Adipocyte (in vitro differentiated cells): ENCODE measurements around the gene FGF22.
"Not testable (repeated sequence)": the region's sequence is repeated elsewhere in the genome, so short reads cannot be mapped to it uniquely, and the experiment has no call there.

ENCODE experiments used
- DNase-seq: peaks from one replicate; pipeline ENCODE4 v3.0.0-alpha.2; 2015; ENCODE audit warnings: low read depth
- H3K27me3 ChIP-seq: replicated peaks from 2 replicates; pipeline ENCODE4 v1.7.0; 2013; ENCODE audit warnings: mild to moderate bottlenecking, low read length, moderate library complexity; ENCODE audit not compliant: control insufficient read depth, insufficient read depth
- H3K36me3 ChIP-seq: 2 replicates; pipeline ENCODE4 v1.7.0; 2013; ENCODE audit warnings: low read length, mild to moderate bottlenecking, moderate library complexity; ENCODE audit not compliant: control insufficient read depth, insufficient read depth, severe bottlenecking
- H3K4me1 ChIP-seq: 2 replicates; pipeline ENCODE4 v1.7.0; 2013; ENCODE audit warnings: mild to moderate bottlenecking, low read length, moderate library complexity; ENCODE audit not compliant: control insufficient read depth, insufficient read depth
- H3K4me3 ChIP-seq: 2 replicates; pipeline ENCODE4 v1.7.0; 2013; ENCODE audit warnings: mild to moderate bottlenecking, low read length, moderate library complexity
- H3K9ac ChIP-seq: 2 replicates; pipeline ENCODE4 v1.7.0; 2013; ENCODE audit warnings: mild to moderate bottlenecking, low read length, moderate library complexity
- H3K9me3 ChIP-seq: 2 replicates; pipeline ENCODE4 v1.7.0; 2013; ENCODE audit warnings: mild to moderate bottlenecking, low read length, moderate library complexity; ENCODE audit not compliant: control insufficient read depth

FGF22 gene

GRCh38 chr19:597406-598315, 42.0 kb upstream of the FGF22 start:
- H3K4me3 ChIP-seq = no peak overlapping the region
- no peaks in the 10 kb centered on the region for H3K4me1 ChIP-seq
- DNase-seq = no peak
- peaks cover 4% of the 10 kb centered on the region for H3K9me3 ChIP-seq
- H3K9ac ChIP-seq = no peak overlapping the region
- no peaks in the 10 kb centered on the region for H3K36me3 ChIP-seq
- H3K27me3 ChIP-seq = peaks cover 13% of the 10 kb centered on the region

GRCh38 chr19:601310-601709, 38.4 kb upstream of the FGF22 start:
- Histone ChIP-seq H3K4me3 (no peak overlapping the region), H3K36me3 (no peaks in the 10 kb centered on the region), H3K27me3 (peaks cover 10% of the 10 kb centered on the region), H3K9ac (no peak overlapping the region), H3K4me1 (no peaks in the 10 kb centered on the region), H3K9me3 (peaks cover 4% of the 10 kb centered on the region)
- no peak for DNase-seq

- Histone ChIP-seq H3K36me3 (no peaks in the 10 kb centered on the region), H3K9me3 (peaks cover 4% of the 10 kb centered on the region), H3K27me3 (peaks cover 5% of the 10 kb centered on the region), H3K4me1 (no peaks in the 10 kb centered on the region), H3K9ac (no peak overlapping the region), H3K4me3 (no peak overlapping the region)
- DNase-seq = no peak
Measured at GRCh38 chr19:601790-602189, 37.9 kb upstream of the FGF22 start.

- no peak for DNase-seq
- Histone ChIP-seq H3K27me3 (no peaks in the 10 kb centered on the region), H3K9me3 (peaks cover 4% of the 10 kb centered on the region), H3K9ac (no peak overlapping the region), H3K36me3 (no peaks in the 10 kb centered on the region), H3K4me3 (no peak overlapping the region), H3K4me1 (no peaks in the 10 kb centered on the region)
Measured at GRCh38 chr19:602391-603301, 37.0 kb upstream of the FGF22 start.

- not testable (repeated sequence) for H3K9me3 ChIP-seq, H3K4me3 ChIP-seq, H3K9ac ChIP-seq, DNase-seq, H3K36me3 ChIP-seq, H3K27me3 ChIP-seq, H3K4me1 ChIP-seq
Measured at GRCh38 chr19:603302-603639, 36.4 kb upstream of the FGF22 start.

- H3K9me3 ChIP-seq, DNase-seq, H3K4me3 ChIP-seq, H3K9ac ChIP-seq, H3K4me1 ChIP-seq, H3K27me3 ChIP-seq, H3K36me3 ChIP-seq: not testable (repeated sequence)
Measured at GRCh38 chr19:603779-604178, 35.9 kb upstream of the FGF22 start.

GRCh38 chr19:604355-604754, 35.3 kb upstream of the FGF22 start:
- no peaks in the 10 kb centered on the region for H3K4me1 ChIP-seq
- H3K9ac ChIP-seq = no peak overlapping the region
- no peaks in the 10 kb centered on the region for H3K27me3 ChIP-seq
- no peaks in the 10 kb centered on the region for H3K36me3 ChIP-seq
- peaks cover 4% of the 10 kb centered on the region for H3K9me3 ChIP-seq
- no peak for DNase-seq
- H3K4me3 ChIP-seq = no peak overlapping the region

GRCh38 chr19:605061-605971, 34.4 kb upstream of the FGF22 start:
- H3K9ac ChIP-seq, H3K4me1 ChIP-seq, DNase-seq, H3K4me3 ChIP-seq, H3K27me3 ChIP-seq, H3K36me3 ChIP-seq, H3K9me3 ChIP-seq: not testable (repeated sequence)

- no peaks in the 10 kb centered on the region for H3K36me3 ChIP-seq
- H3K9me3 ChIP-seq = no peaks in the 10 kb centered on the region
- no peak for DNase-seq
- no peaks in the 10 kb centered on the region for H3K27me3 ChIP-seq
- H3K4me3 ChIP-seq = no peak overlapping the region
- H3K9ac ChIP-seq = no peak overlapping the region
- H3K4me1 ChIP-seq = peaks cover 10% of the 10 kb centered on the region
Measured at GRCh38 chr19:607301-608154, 32.2 kb upstream of the FGF22 start.
